Esophagus muscularis mucosa (tissue), 3 donors: ENCODE data around the gene APOLD1.

ENCODE experiments used
- POLR2AphosphoS5 ChIP-seq, 2 donors: sonication (generic); formaldehyde crosslinking; IDR thresholded peaks; one replicate each; pipeline ENCODE4 v1.6.1; 2017; ENCODE audit warnings: antibody characterized with exemption in 2 of 2
- TF ChIP-seq, protein P1 (sequence below), 3 experiments: fragments of 200-600 bp in 2 of 3; fragments of 450-650 bp in 1 of 3; sonication (generic) in 2 of 3; IDR thresholded peaks; one replicate each; pipeline ENCODE4 v1.5.1; 2017 to 2019; ENCODE audit warnings: antibody characterized with exemption in 3 of 3, mild to moderate bottlenecking in 2 of 3, moderate library complexity in 1 of 3

DNA sequence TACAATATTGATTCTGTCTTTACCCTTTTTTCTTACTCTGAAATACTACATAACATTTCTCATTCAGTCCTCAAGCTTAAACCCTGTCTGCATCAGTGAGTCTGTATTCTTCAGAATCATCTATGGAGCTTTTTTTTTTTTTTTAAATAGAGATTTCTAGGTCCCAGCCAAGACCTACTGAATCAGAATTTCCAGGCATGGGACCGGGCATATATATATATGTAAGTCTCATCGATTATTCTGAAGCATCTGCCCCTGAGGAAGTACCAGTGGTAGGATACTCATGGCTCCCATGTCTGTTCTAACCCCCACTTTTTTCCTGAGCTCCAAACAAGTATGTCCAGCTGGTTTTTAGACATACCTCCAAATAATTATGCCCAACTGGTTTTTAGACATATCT, 33.8 kb downstream of the APOLD1 start:
- no peak for TF ChIP-seq POLR2AphosphoS5 (IDR thresholded peaks at IDR 0.05)
- TF ChIP-seq, protein P1, sequence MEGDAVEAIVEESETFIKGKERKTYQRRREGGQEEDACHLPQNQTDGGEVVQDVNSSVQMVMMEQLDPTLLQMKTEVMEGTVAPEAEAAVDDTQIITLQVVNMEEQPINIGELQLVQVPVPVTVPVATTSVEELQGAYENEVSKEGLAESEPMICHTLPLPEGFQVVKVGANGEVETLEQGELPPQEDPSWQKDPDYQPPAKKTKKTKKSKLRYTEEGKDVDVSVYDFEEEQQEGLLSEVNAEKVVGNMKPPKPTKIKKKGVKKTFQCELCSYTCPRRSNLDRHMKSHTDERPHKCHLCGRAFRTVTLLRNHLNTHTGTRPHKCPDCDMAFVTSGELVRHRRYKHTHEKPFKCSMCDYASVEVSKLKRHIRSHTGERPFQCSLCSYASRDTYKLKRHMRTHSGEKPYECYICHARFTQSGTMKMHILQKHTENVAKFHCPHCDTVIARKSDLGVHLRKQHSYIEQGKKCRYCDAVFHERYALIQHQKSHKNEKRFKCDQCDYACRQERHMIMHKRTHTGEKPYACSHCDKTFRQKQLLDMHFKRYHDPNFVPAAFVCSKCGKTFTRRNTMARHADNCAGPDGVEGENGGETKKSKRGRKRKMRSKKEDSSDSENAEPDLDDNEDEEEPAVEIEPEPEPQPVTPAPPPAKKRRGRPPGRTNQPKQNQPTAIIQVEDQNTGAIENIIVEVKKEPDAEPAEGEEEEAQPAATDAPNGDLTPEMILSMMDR (IDR thresholded peaks at IDR 0.05), result no peak
